ENCODE results near the gene PYGL.
A peak's percentile ranks its signal among the peaks of the same experiment; 100 is the strongest.
"Not testable (repeated sequence)": the region's sequence is repeated elsewhere in the genome, so short reads cannot be mapped to it uniquely, and the experiment has no call there.

The PYGL gene

DNA sequence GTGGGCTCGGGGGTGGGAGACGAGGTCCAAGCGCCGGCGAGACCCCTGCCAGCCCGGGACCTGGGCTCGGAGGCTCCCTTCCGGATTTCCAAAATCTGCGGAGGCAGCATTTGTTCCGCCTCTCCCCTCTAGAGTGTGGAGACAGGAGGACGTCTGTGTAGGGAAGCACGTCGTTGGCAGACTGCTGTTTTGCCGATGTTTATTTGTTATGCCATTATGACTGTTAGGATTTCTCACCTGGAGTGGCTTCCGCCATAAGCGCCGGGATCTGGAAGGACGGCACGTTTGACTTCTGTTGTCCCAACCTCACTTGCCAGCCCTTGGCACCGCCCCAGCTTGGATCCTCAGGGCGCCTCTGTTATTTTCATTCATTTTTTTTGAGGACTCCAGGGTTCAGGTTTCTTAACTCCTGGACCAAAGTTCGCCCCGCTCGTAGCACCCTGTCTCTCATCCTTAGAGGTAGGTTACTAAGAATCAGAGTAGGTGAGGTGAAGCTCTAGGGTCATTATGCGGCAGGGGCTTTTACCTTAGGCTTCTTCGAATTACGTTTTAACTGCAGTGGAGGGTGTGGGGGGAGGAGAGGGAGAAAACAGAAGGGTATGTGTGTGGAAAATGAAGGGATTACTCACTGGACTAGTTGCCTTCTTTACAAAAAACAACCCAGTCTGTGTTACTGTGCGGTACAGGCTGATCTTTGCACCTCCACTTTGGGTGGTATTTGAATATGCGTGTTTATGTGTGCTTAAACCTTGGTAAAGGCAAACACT, 547 bp upstream of the PYGL start:
- H3K4me1 Mint-ChIP-seq (ENCODE audit: low read depth in 2 of 2): peaks cover 7% of the 10 kb centered on the region in 2 donors
- peak; percentile 21 for ATAC-seq (replicated peaks)
- H3K27ac Mint-ChIP-seq: peak overlapping the region in 1 of 2 donors; percentile 32
- peaks cover 39 to 49% of the 10 kb centered on the region in 2 donors for H3K27me3 Mint-ChIP-seq
- peak overlapping the region; percentile 86 to 88 for H3K4me3 Mint-ChIP-seq
- no peak for DNase-seq
- H3K9me3 Mint-ChIP-seq: no peaks in the 10 kb centered on the region
- H3K36me3 Mint-ChIP-seq (ENCODE audit: insufficient read depth): no peaks in the 10 kb centered on the region

DNA sequence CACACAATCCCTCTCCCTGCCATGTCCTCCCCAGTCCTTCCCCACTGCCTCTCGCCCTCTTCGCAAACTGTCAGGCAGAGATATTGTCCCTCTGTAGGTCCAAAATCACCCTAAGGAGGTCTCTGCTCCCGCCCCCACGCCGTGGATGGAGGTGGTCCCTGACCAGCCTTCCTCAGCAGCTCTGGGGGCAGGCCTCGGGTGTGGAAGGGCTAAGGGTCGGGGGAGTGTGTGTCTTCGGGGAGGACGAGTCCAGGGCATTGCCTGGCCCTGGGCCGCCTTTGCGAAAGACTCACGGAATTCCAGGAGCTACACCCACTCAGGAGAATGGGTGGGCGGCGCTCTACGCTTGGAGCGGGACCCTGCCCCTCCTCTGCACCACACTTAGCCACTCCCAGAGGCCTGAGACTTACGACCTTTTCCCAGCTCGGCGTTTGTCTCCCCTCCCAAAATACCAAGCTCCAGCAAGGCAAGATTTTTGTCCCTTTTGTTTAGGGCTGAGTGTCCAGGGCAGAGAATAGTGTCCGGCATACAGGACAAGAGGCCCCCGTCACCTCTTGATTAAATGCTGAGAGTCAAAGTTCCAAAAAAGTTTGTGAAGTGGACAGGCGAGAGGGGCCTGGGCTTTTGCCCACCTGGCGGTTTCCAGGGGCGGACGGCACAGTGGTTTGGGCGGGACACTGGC, 881 bp downstream of the PYGL start:
- Mint-ChIP-seq H3K27me3 (peaks cover 46 to 57% of the 10 kb centered on the region in 2 donors), H3K4me3 (peak overlapping the region; percentile 86 to 88), H3K9me3 (no peaks in the 10 kb centered on the region), H3K4me1 (ENCODE audit: low read depth in 2 of 2) (peaks cover 7% of the 10 kb centered on the region in 2 donors), H3K27ac (no peak overlapping the region), H3K36me3 (ENCODE audit: insufficient read depth) (no peaks in the 10 kb centered on the region)
- DNase-seq: no peak
- no peak for ATAC-seq (replicated peaks)

- not testable (repeated sequence) for H3K9me3 Mint-ChIP-seq; ATAC-seq (replicated peaks); H3K27ac Mint-ChIP-seq; H3K4me1 Mint-ChIP-seq (ENCODE audit: low read depth in 2 of 2); DNase-seq; H3K4me3 Mint-ChIP-seq; H3K36me3 Mint-ChIP-seq (ENCODE audit: insufficient read depth)
- H3K27me3 Mint-ChIP-seq: peaks cover 46 to 57% of the 10 kb centered on the region in 2 donors
These were observed 2.6 kb downstream of the PYGL start for GRCh38 chr14:50941638-50942037.

DNA sequence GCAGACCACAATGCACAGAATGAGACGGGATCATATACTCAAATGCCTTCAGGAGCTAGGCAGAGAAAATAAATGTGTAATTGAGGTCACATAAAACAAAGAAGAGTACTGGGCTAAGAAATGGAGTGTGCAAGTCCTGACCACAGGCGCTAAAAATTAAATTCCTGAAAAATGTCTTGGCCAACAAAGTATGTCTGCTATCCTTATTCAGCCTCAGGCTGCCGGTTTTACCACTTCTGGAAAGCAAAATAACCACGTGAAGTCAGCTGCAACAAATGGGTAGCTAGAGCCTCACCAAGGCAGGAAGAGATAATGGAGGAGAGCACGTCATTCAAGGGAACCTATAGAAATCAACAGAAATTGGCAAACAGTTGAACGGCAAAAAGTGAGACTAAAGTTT, 3.1 kb downstream of the PYGL start:
- no peaks in the 10 kb centered on the region for H3K36me3 Mint-ChIP-seq (ENCODE audit: insufficient read depth)

DNA sequence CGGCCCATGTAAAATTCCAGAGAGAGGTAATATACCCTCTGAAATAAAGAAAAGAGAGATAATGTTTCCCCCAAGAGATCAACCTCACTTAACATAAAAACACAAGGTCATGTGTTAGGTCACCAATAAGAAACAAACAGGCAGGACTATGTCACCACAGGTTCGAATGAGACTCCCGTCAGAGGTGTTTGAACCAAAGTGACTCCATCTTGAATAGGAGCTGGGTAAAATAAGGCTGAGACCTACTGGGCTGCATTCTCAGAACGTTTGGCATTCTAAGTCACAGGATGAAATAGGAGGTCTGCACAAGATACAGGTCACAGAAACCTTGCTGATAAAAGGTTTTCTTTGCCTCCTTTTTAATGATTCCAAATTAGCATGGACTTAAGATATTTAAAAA, 6.5 kb downstream of the PYGL start:
- Mint-ChIP-seq H3K9me3 (no peaks in the 10 kb centered on the region), H3K27me3 (peaks cover 51 to 54% of the 10 kb centered on the region in 2 donors), H3K36me3 (ENCODE audit: insufficient read depth) (no peaks in the 10 kb centered on the region), H3K4me1 (ENCODE audit: low read depth in 2 of 2) (no peaks in the 10 kb centered on the region), H3K27ac (no peak overlapping the region), H3K4me3 (no peak overlapping the region)
- ATAC-seq (replicated peaks) (no peak), DNase-seq (no peak)

More for the DNA sequence above, 3.1 kb downstream of the PYGL start:
- Mint-ChIP-seq H3K4me1 (ENCODE audit: low read depth in 2 of 2) (peaks cover 7% of the 10 kb centered on the region in 2 donors), H3K9me3 (no peaks in the 10 kb centered on the region), H3K27ac (no peak overlapping the region), H3K4me3 (no peak overlapping the region), H3K27me3 (peaks cover 46 to 57% of the 10 kb centered on the region in 2 donors)
- ATAC-seq (replicated peaks) (no peak), DNase-seq (no peak)

DNA sequence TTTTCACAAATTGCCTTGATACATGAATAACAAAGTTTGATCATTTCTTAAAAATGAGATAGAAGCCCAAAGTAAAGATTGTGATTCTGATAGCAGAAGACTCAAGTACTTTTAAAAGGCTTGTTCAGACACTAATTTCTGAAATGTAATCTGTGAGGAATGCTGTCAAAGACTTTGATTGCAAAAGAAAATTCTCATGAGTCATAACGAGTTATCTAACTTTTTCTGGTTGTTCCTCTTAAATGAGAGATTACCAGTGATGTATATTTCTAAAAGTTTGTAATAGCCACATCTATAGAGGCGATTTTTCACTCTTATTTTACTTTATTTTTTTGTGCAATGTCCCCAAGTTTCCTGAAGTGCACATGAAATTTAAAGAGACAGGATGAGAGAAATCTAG, 7.0 kb downstream of the PYGL start:
- DNase-seq (no peak), ATAC-seq (replicated peaks) (no peak)
- Mint-ChIP-seq H3K9me3 (no peaks in the 10 kb centered on the region), H3K36me3 (ENCODE audit: insufficient read depth) (no peaks in the 10 kb centered on the region), H3K4me1 (ENCODE audit: low read depth in 2 of 2) (no peaks in the 10 kb centered on the region), H3K27ac (no peak overlapping the region), H3K27me3 (peaks cover 53 to 57% of the 10 kb centered on the region in 2 donors), H3K4me3 (no peak overlapping the region)

DNA sequence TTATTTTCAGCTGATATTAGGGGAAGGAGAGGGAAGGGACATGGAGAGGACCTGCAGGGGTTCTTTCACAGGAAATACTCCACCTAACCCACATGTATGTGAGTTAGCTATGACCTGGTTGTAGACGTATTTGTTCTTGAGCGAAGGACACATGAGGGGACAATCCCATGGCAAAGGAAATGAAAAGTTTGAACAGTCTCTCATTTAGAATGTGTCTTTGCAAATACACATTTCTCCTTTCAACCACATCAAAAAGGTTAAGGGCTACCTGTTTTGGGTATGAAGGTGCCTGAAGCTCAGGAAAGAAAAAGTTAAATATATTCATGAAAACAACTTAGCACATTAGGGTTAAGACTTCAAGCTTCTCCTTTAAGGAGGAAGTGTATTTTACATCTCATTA, 7.4 kb downstream of the PYGL start:
- no peak overlapping the region for H3K27ac Mint-ChIP-seq
- ATAC-seq (replicated peaks) (no peak), DNase-seq (no peak)
- H3K36me3 Mint-ChIP-seq (ENCODE audit: insufficient read depth): no peaks in the 10 kb centered on the region
- no peaks in the 10 kb centered on the region for H3K4me1 Mint-ChIP-seq (ENCODE audit: low read depth in 2 of 2)
- no peaks in the 10 kb centered on the region for H3K9me3 Mint-ChIP-seq
- no peak overlapping the region for H3K4me3 Mint-ChIP-seq
- H3K27me3 Mint-ChIP-seq: peaks cover 51 to 57% of the 10 kb centered on the region in 2 donors

GRCh38 chr14:50936016-50936340, 8.3 kb downstream of the PYGL start:
- peaks cover 48 to 57% of the 10 kb centered on the region in 2 donors for H3K27me3 Mint-ChIP-seq
- DNase-seq (no peak), ATAC-seq (replicated peaks) (no peak)
- no peaks in the 10 kb centered on the region for H3K36me3 Mint-ChIP-seq (ENCODE audit: insufficient read depth)
- H3K9me3 Mint-ChIP-seq: no peaks in the 10 kb centered on the region
- no peaks in the 10 kb centered on the region for H3K4me1 Mint-ChIP-seq (ENCODE audit: low read depth in 2 of 2)
- H3K27ac Mint-ChIP-seq: no peak overlapping the region
- H3K4me3 Mint-ChIP-seq: no peak overlapping the region

GRCh38 chr14:50935126-50936015, 8.9 kb downstream of the PYGL start:
- H3K27me3 Mint-ChIP-seq: peaks cover 48 to 57% of the 10 kb centered on the region in 2 donors
- H3K27ac Mint-ChIP-seq: no peak overlapping the region
- H3K9me3 Mint-ChIP-seq: no peaks in the 10 kb centered on the region
- DNase-seq (no peak), ATAC-seq (replicated peaks) (no peak)
- no peaks in the 10 kb centered on the region for H3K36me3 Mint-ChIP-seq (ENCODE audit: insufficient read depth)
- no peaks in the 10 kb centered on the region for H3K4me1 Mint-ChIP-seq (ENCODE audit: low read depth in 2 of 2)
- no peak overlapping the region for H3K4me3 Mint-ChIP-seq

GRCh38 chr14:50932592-50933495, 11.4 kb downstream of the PYGL start:
- H3K4me1 Mint-ChIP-seq (ENCODE audit: low read depth in 2 of 2): no peaks in the 10 kb centered on the region
- H3K36me3 Mint-ChIP-seq (ENCODE audit: insufficient read depth): no peaks in the 10 kb centered on the region
- no peak overlapping the region for H3K4me3 Mint-ChIP-seq
- DNase-seq (no peak), ATAC-seq (replicated peaks) (no peak)
- no peaks in the 10 kb centered on the region for H3K9me3 Mint-ChIP-seq
- peaks cover 45 to 60% of the 10 kb centered on the region in 2 donors for H3K27me3 Mint-ChIP-seq
- no peak overlapping the region for H3K27ac Mint-ChIP-seq

GRCh38 chr14:50932156-50932555, 12.1 kb downstream of the PYGL start:
- H3K36me3 Mint-ChIP-seq (ENCODE audit: insufficient read depth): no peaks in the 10 kb centered on the region
- no peaks in the 10 kb centered on the region for H3K4me1 Mint-ChIP-seq (ENCODE audit: low read depth in 2 of 2)
- ATAC-seq (replicated peaks) (no peak), DNase-seq (no peak)
- no peak overlapping the region for H3K27ac Mint-ChIP-seq
- H3K27me3 Mint-ChIP-seq: peaks cover 45 to 64% of the 10 kb centered on the region in 2 donors
- no peaks in the 10 kb centered on the region for H3K9me3 Mint-ChIP-seq
- no peak overlapping the region for H3K4me3 Mint-ChIP-seq

DNA sequence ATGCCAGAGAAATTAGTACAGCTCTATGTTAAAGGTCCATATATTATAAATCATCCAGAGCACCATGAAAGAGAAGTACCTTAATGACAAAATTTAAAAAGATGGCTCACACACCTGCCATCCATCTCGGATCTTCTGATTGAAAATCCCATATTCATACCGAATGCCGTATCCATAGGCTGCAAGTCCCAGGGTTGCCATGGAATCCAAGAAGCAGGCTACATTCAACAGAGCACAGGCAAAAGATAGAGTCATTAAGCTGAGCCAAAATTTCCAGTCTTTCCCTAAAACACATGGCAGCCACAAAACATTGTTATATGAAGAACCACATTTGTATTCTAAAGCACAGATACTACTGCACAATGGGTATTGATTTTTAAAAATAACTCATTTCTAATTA, 12.7 kb downstream of the PYGL start:
- Mint-ChIP-seq H3K36me3 (ENCODE audit: insufficient read depth) (no peaks in the 10 kb centered on the region), H3K4me3 (no peak overlapping the region), H3K27ac (no peak overlapping the region), H3K4me1 (ENCODE audit: low read depth in 2 of 2) (no peaks in the 10 kb centered on the region), H3K27me3 (peaks cover 45 to 64% of the 10 kb centered on the region in 2 donors), H3K9me3 (no peaks in the 10 kb centered on the region)
- ATAC-seq (replicated peaks) (no peak), DNase-seq (no peak)

DNA sequence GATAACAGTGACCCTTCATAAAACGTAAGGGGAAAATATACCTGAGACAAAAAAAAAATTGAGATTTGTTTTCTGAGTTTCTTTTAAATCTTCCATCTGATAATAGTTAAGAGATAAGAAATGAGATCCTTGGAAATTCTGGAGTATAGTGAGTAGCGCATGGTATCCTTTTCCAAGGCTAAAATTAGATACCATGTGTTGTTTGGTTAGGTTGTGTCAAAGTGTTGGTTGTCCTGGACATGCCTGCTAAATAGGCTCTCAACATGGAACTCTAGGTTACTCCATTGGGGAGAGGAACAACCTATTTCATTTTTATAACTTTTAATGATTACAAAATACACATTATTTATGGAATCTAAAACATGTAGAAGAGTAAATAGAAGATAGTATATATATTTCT, 14.8 kb downstream of the PYGL start:
- no peak for DNase-seq
- Mint-ChIP-seq H3K4me3 (no peak overlapping the region), H3K4me1 (ENCODE audit: low read depth in 2 of 2) (no peaks in the 10 kb centered on the region), H3K9me3 (no peaks in the 10 kb centered on the region), H3K36me3 (ENCODE audit: insufficient read depth) (no peaks in the 10 kb centered on the region), H3K27me3 (peaks cover 48 to 67% of the 10 kb centered on the region in 2 donors), H3K27ac (no peak overlapping the region)
- no peak for ATAC-seq (replicated peaks)
